GM18498 (cell line): Measurements from ENCODE around the gene GNB5.
"Not testable (repeated sequence)": the region's sequence is repeated elsewhere in the genome, so short reads cannot be mapped to it uniquely, and the experiment has no call there.

ENCODE experiments used
- ATAC-seq: cut with Tn5 transposase; IDR thresholded peaks from one replicate; pipeline ENCODE4 v1.9.1; 2021; ENCODE audit warnings: mild to moderate bottlenecking, moderate library complexity; ENCODE audit not compliant: unreplicated experiment

GNB5 gene

GRCh38 chr15:52097180-52097579 is 94.0 kb downstream of the GNB5 start:
- ATAC-seq, result no peak

- not testable (repeated sequence) for ATAC-seq
These were observed 94.7 kb downstream of the GNB5 start for GRCh38 chr15:52096536-52096935.

GRCh38 chr15:52095597-52096262 is 95.5 kb downstream of the GNB5 start:
- ATAC-seq, result no peak

- no peak for ATAC-seq
These were observed 96.2 kb downstream of the GNB5 start for GRCh38 chr15:52094811-52095584.

GRCh38 chr15:52093539-52094510 is 97.4 kb downstream of the GNB5 start:
- ATAC-seq, result no peak

GRCh38 chr15:52093167-52093538 is 98.0 kb downstream of the GNB5 start:
- ATAC-seq, result no peak

- no peak for ATAC-seq
These were observed 101.0 kb downstream of the GNB5 start for GRCh38 chr15:52090193-52090592.

GRCh38 chr15:52086011-52086786 is 105.0 kb downstream of the GNB5 start:
- ATAC-seq, result no peak

GRCh38 chr15:52085299-52085698 is 105.9 kb downstream of the GNB5 start:
- ATAC-seq, result no peak

GRCh38 chr15:52083603-52084002 is 107.6 kb downstream of the GNB5 start:
- ATAC-seq, result no peak

- ATAC-seq, result peak; percentile 11
These were observed 108.2 kb downstream of the GNB5 start for GRCh38 chr15:52083037-52083359.

- ATAC-seq, result peak; percentile 80
These were observed 108.8 kb downstream of the GNB5 start for GRCh38 chr15:52082197-52083036.

GRCh38 chr15:52080706-52081392 is 110.3 kb downstream of the GNB5 start:
- ATAC-seq, result no peak

GRCh38 chr15:52080031-52080430 is 111.2 kb downstream of the GNB5 start:
- ATAC-seq, result no peak

- no peak for ATAC-seq
These were observed 112.1 kb downstream of the GNB5 start for GRCh38 chr15:52078876-52079700.

- no peak for ATAC-seq
These were observed 112.9 kb downstream of the GNB5 start for GRCh38 chr15:52078197-52078875.

GRCh38 chr15:52076889-52077781 is 114.1 kb downstream of the GNB5 start:
- ATAC-seq, result no peak
